ENCODE measurements around the gene TBX20.

Gene TBX20, protein sequence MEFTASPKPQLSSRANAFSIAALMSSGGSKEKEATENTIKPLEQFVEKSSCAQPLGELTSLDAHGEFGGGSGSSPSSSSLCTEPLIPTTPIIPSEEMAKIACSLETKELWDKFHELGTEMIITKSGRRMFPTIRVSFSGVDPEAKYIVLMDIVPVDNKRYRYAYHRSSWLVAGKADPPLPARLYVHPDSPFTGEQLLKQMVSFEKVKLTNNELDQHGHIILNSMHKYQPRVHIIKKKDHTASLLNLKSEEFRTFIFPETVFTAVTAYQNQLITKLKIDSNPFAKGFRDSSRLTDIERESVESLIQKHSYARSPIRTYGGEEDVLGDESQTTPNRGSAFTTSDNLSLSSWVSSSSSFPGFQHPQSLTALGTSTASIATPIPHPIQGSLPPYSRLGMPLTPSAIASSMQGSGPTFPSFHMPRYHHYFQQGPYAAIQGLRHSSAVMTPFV

DNA sequence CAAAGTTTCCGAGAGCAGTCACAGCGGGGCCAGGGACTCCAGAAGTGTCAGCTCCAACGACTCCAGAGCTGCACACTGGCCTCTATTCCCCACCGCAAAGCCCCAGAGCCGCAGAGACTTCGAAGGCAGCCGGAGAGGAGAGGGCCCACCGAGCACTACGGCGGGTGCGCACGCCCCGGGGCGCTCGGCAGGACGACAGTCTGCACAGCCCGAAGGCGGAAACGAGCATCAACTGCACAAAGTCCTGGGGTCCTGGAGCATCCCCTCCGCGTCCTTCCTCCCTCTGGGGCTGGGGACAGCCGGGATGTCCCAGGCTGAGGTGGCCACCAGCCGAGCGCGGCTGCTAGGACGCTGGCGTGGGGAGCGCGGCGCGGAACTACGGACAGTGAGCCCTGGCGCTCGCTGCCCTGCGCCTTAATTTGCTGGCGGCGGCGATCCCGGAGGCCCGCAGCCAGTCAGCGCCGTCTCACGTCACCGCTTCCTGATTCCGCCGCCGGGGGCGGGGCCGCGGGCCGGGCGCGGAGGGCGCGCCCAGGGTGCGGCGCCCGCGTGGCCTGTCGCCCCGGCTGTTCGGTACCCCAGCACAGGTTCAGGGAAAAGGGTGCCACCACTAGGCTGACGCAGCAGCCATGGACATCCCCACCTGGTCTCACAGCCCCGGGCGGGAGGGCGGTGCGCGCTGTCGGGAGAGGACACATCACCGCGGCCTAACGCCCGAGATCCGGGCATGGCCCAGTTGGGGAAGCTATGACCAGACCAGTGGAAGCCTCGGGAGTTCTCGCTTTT, at the start of gene TBX20:
Gene TBX20, minus strand, starts transcription at position 391 of the 786 bp plus-strand sequence. CDS start 480 bp downstream, outside the sequence.
- DNase-seq (ENCODE audit: low spot score) = no peak

DNA sequence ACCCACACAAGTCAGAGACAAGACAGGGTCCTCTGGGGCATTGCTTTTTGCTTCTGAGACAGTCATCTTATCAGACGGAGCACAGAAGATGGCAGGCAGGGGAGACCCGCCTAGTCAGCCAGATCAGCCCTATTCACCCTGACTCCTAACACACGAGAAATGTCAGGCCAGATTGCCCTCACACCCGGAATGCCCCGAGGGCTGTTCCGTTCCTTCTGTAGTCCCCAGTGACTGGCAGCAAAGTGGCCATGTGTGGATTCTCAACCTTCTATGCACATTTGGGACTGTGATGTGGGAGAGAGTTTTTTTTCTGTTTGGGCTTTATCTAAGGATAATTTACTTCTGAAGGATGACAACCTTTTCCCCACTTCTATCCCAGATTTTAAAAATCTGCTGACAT, 35.5 kb upstream of the TBX20 start:
- DNase-seq (ENCODE audit: low spot score) = no peak

DNA sequence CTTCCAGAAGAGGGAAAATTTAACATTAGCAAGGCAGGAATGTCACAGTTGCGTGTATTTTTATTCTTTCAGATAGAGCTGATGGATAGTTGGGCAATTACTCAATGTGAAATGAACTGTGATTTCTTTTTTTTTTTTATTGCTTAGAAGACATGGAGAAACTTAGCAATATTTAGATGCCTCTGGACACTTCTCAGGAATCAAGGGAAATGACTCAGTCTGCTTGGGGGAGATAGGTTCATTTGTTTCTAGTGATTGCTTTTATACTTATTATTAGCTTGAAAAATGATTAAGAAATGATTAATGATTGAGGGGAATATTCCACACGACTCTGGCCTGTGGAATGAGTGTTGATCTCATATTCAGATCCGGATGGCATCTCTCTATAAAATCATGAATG, 33.1 kb upstream of the TBX20 start:
- no peak for DNase-seq (ENCODE audit: low spot score)

DNA sequence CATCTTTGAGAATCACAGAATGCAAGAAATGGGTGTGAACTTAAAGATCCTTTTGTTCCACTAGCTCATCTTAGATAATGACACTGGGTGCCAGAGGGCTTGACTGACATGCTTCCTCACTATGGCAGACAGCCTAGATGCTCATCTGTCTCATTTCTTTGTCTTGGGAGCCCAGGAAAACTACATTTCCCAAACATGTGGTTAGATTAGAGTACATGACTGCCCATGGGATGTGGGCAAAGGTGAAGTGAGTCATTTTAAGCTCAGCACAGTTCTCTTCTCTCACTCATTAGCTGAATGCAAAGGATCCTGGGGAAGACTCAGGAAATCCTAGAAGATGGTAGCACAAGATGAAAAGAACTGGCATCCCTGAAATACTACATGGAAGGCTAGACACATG, 32.5 kb upstream of the TBX20 start:
- DNase-seq (ENCODE audit: low spot score) = no peak

DNA sequence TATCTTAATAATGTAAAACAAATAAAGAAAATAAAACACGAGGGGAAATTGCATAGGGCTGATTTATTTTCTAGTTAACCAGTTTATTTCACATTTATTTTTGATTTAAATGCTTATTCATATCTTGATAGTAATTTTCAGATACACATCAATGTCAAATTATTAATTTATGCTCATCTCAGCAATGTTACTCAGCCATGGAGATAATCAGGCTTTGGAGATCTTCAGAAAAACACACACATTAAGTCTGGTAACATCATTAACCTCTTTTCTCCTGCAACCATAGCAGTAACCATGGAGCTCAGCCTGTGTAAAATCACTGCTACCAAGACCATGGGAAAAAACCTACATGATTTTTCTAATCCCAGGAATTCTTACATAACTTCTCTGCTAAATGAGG, 31.9 kb upstream of the TBX20 start:
- DNase-seq (ENCODE audit: low spot score) = no peak

DNA sequence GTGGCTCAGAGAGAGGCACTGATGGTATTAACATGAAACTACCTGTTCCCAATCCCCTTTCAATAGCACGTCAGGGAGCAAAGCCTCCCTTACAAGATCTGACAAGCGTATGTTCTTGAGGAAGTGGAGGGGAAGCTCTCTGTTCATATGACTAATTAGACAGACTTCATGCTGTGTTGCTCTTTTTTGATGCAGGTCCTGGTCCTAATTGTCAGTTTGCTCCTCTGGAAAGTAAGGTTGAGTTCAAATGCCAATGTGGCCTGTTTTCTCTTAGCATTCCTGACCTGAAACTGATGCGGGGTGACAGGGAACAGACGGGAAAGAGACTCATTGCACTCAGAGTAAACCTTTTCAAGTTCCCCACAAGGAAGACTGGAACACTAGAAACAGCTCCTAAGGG, 27.0 kb upstream of the TBX20 start:
- no peak for DNase-seq (ENCODE audit: low spot score)

DNA sequence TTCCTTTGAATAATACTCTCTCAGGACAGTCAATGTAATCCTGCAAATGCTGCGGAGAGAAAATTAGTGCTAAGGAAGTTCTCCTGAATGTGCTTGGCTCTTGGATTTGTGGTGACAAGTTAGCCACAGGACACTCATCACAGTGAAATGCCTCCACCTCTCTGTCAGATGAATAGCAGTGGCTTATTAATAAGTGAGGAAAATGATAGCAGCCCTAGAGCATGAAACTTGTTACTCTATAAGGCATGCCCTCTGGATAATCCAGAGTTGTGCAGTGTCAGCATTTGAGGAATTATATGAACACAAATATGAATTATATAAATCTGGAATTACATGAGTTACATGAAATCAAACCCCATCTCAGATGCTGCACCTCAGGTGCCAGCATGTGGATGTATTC, 23.5 kb upstream of the TBX20 start:
- no peak for DNase-seq (ENCODE audit: low spot score)

DNA sequence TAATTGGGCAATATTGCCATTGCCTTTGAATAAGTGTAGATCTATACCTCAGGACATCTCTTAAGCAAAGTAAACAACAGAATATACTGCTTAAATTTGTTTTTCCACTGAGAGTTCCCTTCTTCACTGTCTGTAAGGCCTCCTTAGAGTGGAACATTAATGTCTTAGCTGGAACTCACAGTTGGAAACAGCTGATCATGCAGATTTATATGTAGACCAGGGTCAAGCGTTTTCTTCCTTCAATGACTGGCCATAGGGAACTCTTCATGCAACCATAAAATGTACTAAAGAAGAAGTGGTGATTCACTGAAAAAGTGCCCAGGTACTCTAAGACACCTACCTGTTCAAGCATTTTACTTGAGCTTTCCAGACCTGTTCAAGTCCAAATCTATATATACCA, 18.3 kb upstream of the TBX20 start:
- no peak for DNase-seq (ENCODE audit: low spot score)

DNA sequence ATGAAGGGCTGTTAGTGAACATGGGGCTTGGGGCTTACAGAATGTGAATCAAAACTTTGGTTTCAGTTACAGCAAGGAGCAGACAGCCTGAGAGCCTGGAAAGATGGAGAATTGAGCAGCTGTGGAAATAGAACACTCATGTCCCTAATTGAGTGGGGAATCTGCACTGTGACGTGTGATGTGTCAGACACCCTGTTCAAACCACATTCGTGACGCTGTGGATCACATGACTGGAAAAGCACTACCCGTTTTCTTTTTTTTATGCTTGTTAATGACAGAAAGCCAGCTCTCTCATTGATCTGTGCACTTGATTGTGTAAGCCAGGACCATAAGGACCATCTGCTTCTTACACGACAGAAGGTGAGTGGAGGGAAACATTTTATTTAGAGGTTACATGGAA, 15.1 kb upstream of the TBX20 start:
- no peak for DNase-seq (ENCODE audit: low spot score)

DNA sequence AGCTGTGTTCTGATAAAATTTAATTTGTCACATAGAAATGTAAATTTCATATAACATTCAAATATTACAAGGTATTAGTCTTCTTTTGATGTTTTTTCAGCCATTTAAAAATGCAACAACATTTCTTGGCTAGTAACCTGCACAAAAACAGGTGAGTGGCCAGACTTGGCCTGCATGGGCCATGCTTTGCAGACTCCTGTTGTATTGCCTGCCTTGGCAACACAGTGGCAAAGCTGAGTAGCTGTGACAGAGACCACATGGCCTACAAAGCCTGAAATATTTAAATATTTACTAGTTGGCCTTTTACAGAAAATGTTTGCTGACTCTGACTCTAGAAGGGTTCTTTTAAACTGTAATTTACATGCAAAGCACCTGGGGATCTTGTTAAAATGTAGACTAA, 13.5 kb upstream of the TBX20 start:
- DNase-seq (ENCODE audit: low spot score) = no peak

DNA sequence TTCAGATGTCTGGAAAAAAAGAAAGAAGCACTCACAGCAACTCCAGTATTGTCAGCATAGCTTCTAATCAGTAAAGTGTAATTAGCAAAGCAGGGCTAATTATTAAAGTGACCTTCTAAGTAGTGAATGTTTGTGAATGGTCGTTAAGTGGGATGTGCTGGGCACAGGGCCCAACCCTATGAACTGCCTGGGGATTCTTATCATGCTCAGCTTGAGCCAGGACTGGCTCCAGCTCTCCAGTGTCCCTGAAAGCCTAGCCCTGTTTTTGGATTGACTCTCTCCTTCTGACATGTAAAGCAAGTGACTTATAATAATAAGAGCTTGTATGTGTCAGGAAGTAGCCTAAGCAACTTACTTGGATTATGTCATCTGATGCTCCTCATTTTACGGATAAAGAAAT, 9.5 kb upstream of the TBX20 start:
- DNase-seq (ENCODE audit: low spot score) = no peak

DNA sequence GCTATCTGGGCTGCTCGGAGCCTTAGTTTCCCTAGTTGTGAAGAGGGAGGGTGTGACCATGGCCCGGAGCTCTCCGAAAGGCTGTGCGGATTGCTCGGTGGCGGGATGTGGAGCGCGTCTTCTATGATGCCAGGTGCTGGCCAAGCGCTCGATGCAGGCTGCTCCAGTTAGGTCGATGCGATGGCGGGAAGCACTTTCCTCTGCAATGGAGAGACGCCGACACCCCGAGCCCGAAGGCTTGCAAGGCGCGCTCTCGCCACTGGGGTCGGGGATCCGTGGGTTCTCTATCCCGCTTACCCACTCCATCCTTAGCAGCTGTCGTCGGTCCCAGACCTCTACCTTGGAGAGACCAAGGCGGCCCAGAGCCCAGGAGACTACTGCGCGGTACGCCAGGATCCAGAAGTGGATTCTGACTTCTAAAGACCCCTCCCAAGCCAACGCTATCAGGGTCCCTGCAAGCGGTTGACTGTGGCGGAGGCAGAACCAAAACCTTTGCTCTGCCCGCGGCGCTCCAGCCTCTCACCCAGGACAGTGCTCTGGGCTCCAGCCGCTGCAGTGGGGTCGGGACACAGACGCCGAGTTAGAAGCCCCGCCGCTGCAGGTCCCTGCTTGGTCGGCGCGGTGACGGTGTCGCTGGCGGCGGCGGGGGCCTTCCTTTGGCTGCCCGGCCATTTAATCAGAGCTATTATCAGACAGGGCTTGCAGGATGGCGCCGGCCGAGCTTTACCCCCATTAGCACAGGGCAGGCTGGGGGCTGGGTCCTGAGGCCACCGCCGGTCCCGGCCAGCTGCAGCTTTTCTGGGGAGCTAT, 7.8 kb upstream of the TBX20 start:
- no peak for DNase-seq (ENCODE audit: low spot score)

DNA sequence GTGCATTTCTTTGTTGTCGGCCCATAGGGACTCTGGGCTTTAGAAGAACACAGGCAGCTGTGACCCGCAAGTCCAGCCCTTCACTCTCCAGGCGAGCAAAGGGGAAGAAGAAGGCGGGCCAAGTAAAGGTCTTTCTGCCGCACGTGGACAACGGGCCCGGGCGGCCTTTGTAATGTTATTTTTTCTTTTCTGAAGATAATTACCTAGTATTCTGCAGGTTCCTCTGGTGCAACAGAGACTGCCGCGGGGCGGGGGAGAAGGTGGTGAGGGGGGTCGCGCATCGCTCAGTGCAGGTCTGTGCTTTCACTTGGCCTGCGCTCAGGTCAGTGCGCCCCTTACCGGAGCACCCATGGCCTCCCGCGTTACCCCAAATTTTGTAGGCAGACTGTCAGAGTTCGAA, 7.1 kb upstream of the TBX20 start:
- no peak for DNase-seq (ENCODE audit: low spot score)

DNA sequence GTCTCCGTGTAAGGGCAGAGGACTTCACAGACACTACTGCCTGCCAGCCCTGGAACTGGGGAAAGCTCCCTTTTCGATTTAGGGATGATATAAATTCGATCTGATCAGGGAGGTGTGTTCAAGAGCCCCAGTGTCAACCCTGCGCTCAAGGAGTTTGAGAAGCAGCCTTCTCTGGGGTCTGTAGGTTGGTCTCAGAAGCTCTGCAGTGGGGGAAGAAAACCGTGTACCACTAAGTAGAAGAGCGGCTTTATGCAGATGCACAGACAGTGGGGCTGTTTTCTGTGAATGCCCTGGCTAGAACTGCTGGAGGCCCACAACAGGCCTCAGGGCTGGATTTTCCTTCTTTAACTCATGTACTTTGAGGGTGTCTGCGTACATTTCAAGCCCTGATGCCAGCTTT, 6.3 kb upstream of the TBX20 start:
- no peak for DNase-seq (ENCODE audit: low spot score)

DNA sequence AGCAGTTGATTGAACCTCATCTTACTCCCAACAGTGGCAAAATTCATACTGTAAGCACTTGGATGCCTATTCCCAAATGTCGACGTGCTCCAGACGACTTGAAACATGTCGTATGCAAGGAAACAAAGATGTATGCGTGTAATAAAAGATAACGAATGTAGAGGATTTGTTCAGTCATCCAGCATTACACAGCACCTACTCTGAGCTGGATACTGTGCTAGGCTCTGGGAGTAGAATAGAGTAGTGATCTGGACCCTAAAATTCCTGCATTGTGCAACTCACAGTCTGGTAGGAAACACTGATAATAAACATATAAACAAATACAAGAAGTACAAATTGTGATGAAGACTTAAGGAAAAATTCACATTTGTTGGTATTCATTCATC, 5.6 kb upstream of the TBX20 start:
- no peak for DNase-seq (ENCODE audit: low spot score)

DNA sequence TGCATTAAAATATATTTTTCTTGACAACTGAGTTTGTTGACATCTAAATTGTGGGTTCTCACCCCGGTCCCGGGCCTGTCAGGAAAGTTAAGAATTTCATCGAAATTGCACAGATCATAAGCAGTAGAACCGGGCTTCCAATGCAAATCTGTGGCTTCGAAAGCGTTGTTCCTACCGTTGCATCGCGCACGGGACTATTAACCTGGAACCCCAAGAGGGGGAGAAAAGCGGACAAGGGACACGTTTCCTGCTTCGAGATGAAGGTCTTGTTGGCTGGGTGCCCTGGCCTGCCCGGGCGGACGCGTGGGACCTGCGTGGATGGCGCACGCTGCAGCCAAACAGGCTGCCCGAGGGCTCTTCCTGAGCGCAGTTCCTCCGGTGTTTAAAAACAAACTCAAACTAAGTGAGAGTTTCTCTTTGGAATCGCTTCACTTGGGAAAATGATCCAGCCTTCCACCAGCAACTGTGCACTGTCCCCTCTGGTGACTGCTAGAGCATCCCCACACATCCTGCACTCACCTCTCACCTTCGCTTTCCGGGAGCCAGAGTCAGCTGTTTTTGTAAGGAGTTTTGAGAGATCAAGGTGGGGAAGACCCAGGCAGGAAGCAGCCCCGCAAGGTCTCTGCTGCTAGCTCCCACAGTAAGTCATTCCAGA, 5.1 kb upstream of the TBX20 start:
- DNase-seq (ENCODE audit: low spot score) = no peak

DNA sequence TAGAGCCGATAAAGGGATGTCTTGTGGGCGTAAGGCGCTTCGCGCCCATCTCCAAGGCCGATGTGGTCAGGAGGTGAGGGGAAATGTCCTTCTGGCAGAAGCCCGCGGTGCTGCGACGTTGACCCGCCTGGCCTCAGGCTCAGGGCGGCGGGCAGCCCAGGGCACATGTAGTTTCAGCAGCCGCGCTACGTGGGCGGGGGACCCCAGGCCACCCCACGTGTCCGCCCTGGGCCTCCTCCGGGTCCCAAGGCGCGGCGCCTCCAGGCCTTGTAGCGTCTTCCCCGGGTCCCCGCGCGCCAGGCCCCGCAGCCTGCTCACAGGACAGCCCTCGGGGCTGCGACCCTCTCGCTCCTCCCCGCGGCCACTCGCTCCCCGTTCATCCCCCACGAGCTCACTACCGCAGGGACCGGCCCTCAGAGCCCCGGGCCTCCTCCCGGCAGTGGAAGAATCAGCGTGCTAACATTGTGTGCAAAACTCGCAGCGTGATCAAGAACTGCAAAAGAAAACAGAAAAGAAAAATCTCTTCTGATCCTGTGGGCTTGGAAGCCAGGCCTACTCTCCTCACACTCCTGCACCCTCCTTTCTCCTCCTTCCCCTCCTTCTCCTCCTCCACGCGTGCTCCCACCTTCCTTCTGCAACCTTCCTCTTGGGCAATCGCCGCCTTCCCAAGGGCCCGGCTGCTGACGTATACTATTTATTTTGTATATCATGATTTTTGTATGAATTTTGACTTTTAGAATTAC, 4.4 kb upstream of the TBX20 start:
- DNase-seq (ENCODE audit: low spot score) = no peak

DNA sequence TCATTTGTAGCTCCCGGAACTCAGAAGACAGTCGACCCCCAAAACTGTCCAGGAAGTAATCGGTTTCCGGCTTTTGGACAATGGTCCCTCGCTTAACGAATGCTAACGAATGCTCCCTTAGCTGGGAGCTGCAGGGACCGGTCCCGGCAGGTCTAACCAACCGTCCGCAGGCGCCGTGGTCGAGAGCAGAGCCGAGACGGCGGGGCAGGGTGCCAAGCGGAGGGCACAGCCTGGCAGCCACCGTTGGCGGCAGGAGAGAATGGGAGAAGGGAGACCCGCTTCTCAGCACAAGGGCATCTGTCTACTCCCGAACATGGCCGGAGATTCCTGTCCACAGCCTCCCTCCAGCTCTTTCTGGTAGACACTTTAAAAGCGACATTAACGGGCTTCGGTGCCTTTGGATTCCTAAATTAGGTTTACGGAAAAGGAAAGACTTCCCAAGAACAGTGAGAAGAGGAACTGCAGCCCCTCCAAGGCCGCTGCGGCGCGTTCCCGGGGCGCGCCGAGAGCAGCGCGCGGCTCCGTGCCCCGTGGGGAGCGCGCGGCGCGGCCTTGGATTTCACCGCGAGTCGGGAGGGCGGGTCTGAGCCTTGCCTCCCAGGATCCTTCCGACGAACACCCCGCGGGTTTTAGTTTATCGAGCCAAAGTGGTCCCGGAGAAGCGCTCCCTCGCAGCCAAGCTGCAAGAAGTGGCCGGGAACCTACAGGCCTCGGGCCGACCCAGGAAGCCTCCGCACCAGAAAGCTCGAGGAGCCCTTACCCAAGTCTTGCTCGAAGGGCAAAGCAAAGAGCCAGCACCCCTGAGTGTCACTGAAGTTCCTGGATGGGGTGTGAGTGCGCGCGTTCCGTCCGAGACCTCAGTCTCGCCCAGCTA, 3.6 kb upstream of the TBX20 start:
- no peak for DNase-seq (ENCODE audit: low spot score)

DNA sequence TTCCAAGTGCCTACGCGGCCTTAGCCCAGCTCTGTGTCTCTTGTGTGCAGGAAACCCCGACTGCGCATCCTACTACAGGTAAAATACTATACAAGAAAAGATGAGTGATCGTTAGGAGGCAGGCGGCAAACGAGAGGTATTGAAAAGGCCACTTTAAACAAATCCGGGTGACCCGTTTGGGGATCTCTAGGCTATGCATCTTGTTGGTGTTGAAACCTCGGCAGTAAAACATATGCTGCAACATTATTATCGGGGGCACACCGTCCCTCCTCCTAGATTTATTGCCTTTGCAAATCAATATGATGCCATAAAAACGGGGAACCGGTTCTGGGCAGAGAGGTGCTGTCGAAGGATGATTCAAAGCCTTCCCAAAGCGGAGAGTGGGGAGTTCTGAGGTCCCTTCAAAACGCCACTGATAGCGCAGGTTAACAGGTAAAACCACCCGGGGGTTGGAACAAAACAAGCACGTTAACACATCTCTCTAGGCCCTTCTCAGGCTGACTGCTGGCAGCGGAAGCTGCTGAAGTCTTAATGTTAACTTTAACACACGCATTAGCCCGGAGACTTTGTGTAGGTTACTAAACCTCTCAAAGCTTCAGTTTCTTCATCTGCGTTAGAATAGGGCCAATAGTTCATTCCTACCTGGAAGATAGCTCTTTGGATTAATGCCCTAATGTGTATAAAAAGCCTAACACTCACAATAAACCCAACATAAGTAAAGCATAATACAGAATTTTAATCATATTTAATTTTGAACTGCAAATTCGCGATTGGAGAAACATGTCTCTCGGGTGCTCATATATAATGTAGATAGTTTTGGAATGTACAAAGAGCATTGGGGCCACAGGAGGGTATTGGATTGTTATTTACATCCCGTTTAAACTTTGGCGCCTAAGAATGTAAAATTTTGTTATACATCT, 2.6 kb upstream of the TBX20 start:
- no peak for DNase-seq (ENCODE audit: low spot score)
